H1 (cell line): ENCODE measurements around the gene PLEKHH3. TPM values are rescaled to one million over a fixed set of nuclear protein-coding genes. Genes with fewer than 3 reads are reported as not detected.

Experiments
- CTCF ChIA-PET: fragments of 300-600 bp; sonication (Branson Sonifier 250); formaldehyde crosslinking; loops from one replicate; lab custom pipeline; 2021; ENCODE audit not compliant: partially characterized antibody; lab: Charles Lee
- POLR2A ChIA-PET: fragments of 300-600 bp; sonication (Branson Sonifier 250); formaldehyde crosslinking; loops from one replicate; lab custom pipeline; 2021; ENCODE audit warnings: inconsistent platforms; ENCODE audit not compliant: partially characterized antibody; lab: Charles Lee
- DNase-seq, 2 experiments: peaks; one replicate each; pipeline versions ENCODE4 v3.0.0 to v3.0.0-alpha.2; 2010 to 2022; ENCODE audit warnings: low spot score in 2 of 2, low read depth in 1 of 2, mixed read lengths in 1 of 2
- FAIRE-seq: peaks from 2 replicates; lab custom pipeline; 2011; peaks lifted over from hg19 to GRCh38; lab: Jason Lieb, UNC
- H2AFZ ChIP-seq: 2 replicates; pipeline ENCODE4 v1.8.1; 2012; ENCODE audit warnings: low read length, inconsistent platforms
- H2AK5ac ChIP-seq: 2 replicates; pipeline ENCODE4 v1.6.1; 2013; ENCODE audit warnings: low read depth, low read length
- H2BK120ac ChIP-seq: replicated peaks from 2 replicates; pipeline ENCODE3; 2013; ENCODE audit warnings: low read depth, low read length, inconsistent platforms
- H2BK12ac ChIP-seq: 2 replicates; pipeline ENCODE4 v1.6.1; 2013; ENCODE audit warnings: low read depth, low read length
- H2BK15ac ChIP-seq: 2 replicates; pipeline ENCODE4 v1.6.1; 2013; ENCODE audit warnings: low read length
- H2BK20ac ChIP-seq: 2 replicates; pipeline ENCODE4 v1.6.1; 2013; ENCODE audit warnings: low read length
- H2BK5ac ChIP-seq: 2 replicates; pipeline ENCODE4 v1.6.1; 2013; ENCODE audit warnings: low read depth, low read length
- H3K14ac ChIP-seq: 2 replicates; pipeline ENCODE4 v1.6.1; 2013; ENCODE audit warnings: inconsistent platforms; ENCODE audit not compliant: insufficient read length
- H3K18ac ChIP-seq: 2 replicates; pipeline ENCODE4 v1.6.1; 2013; ENCODE audit warnings: low read length; ENCODE audit errors: extremely low read depth
- H3K23ac ChIP-seq: 2 replicates; pipeline ENCODE4 v1.6.1; 2013; ENCODE audit warnings: inconsistent platforms; ENCODE audit not compliant: insufficient read length
- H3K23me2 ChIP-seq: 2 replicates; pipeline ENCODE4 v1.6.1; 2013; ENCODE audit warnings: low read depth, low read length
- H3K27ac ChIP-seq: 2 replicates; pipeline ENCODE4 v1.6.1; 2011; ENCODE audit warnings: low read depth, low read length, inconsistent platforms
- H3K27me3 ChIP-seq, 4 experiments: replicated peaks in 1 of 4; 1 replicate in 1 of 4; 2 replicates in 3 of 4; pipeline versions ENCODE4 v1.6.1 to v1.8.1; 2011 to 2013; ENCODE audit warnings: low read length in 3 of 4, mild to moderate bottlenecking in 3 of 4, inconsistent platforms in 2 of 4, mixed read lengths in 2 of 4, moderate library complexity in 1 of 4; ENCODE audit not compliant: control insufficient read depth in 3 of 4, insufficient read depth in 3 of 4; ENCODE audit errors: extremely low read depth in 1 of 4
- H3K36me3 ChIP-seq, 4 experiments: 2 replicates each; pipeline versions ENCODE4 v1.6.1 to v1.8.1; 2011 to 2013; ENCODE audit warnings: mild to moderate bottlenecking in 4 of 4, low read length in 3 of 4, moderate library complexity in 2 of 4, control low read depth in 1 of 4, inconsistent platforms in 1 of 4; ENCODE audit not compliant: insufficient read depth in 4 of 4, control insufficient read depth in 2 of 4
- H3K4ac ChIP-seq: replicated peaks from 2 replicates; pipeline ENCODE3; 2013; ENCODE audit warnings: low read length, low read depth, mixed read lengths, inconsistent platforms; ENCODE audit not compliant: insufficient read length
- H3K4me1 ChIP-seq, 4 experiments: replicated peaks in 1 of 4; 1 replicate in 1 of 4; 2 replicates in 3 of 4; pipeline versions ENCODE4 v1.6.1 to v1.8.1; 2011 to 2013; ENCODE audit warnings: low read length in 3 of 4, inconsistent platforms in 2 of 4, mixed read lengths in 1 of 4; ENCODE audit not compliant: insufficient read depth in 4 of 4, control insufficient read depth in 3 of 4
- H3K4me2 ChIP-seq, 2 experiments: 2 replicates each; pipeline versions ENCODE4 v1.6.1 to v1.8.1; 2011 to 2013; ENCODE audit warnings: low read depth in 2 of 2, low read length in 2 of 2, control low read depth in 1 of 2, inconsistent platforms in 1 of 2, mild to moderate bottlenecking in 1 of 2; ENCODE audit not compliant: insufficient read depth in 1 of 2
- H3K4me3 ChIP-seq, 4 experiments: fragments of 200-600, 300-600 bp in 1 of 4; sonication (generic), shearing (Covaris generic), sonication (Bioruptor Twin) in 1 of 4; 2 replicates each; pipeline versions ENCODE4 v1.5.1 to v1.8.1; 2011 to 2016; ENCODE audit warnings: low read length in 4 of 4, low read depth in 3 of 4, control low read depth in 2 of 4, inconsistent platforms in 2 of 4, mild to moderate bottlenecking in 2 of 4, mixed read lengths in 1 of 4, moderate library complexity in 1 of 4; ENCODE audit not compliant: insufficient read depth in 2 of 4; ENCODE audit errors: extremely low read depth in 1 of 4
- H3K56ac ChIP-seq: replicated peaks from 2 replicates; pipeline ENCODE3; 2013; ENCODE audit warnings: low read depth, mild to moderate bottlenecking, mixed read lengths, low read length, inconsistent platforms; ENCODE audit not compliant: insufficient read length
- H3K79me1 ChIP-seq: 2 replicates; pipeline ENCODE4 v1.6.1; 2013; ENCODE audit warnings: low read depth, low read length, control low read depth
- H3K79me2 ChIP-seq, 2 experiments: 2 replicates each; pipeline versions ENCODE4 v1.6.1 to v1.8.1; 2012 to 2013; ENCODE audit warnings: low read length in 2 of 2, mild to moderate bottlenecking in 2 of 2, inconsistent platforms in 1 of 2; ENCODE audit not compliant: insufficient read depth in 2 of 2, control insufficient read depth in 1 of 2
- H3K9ac ChIP-seq, 4 experiments: replicated peaks in 1 of 4; 1 replicate in 1 of 4; 2 replicates in 3 of 4; pipeline versions ENCODE4 v1.6.1 to v1.8.1; 2011 to 2013; ENCODE audit warnings: low read depth in 3 of 4, low read length in 3 of 4, control low read depth in 2 of 4, mild to moderate bottlenecking in 2 of 4, moderate library complexity in 2 of 4, inconsistent platforms in 1 of 4; ENCODE audit errors: extremely low read depth in 1 of 4
- H3K9me3 ChIP-seq, 2 experiments: 2 replicates each; pipeline versions ENCODE4 v1.6.1 to v1.8.1; 2012 to 2013; ENCODE audit warnings: mild to moderate bottlenecking in 2 of 2, moderate library complexity in 2 of 2, control low read depth in 1 of 2, inconsistent platforms in 1 of 2, low read depth in 1 of 2, low read length in 1 of 2, mixed read lengths in 1 of 2; ENCODE audit not compliant: insufficient read depth in 2 of 2
- H4K20me1 ChIP-seq, 2 experiments: replicated peaks in 1 of 2; 2 replicates each; pipeline versions ENCODE3 to v1.8.1; 2011 to 2013; ENCODE audit warnings: inconsistent platforms in 2 of 2, low read length in 2 of 2, mild to moderate bottlenecking in 1 of 2; ENCODE audit not compliant: insufficient read depth in 2 of 2, control insufficient read depth in 1 of 2
- H4K5ac ChIP-seq: 2 replicates; pipeline ENCODE4 v1.6.1; 2013; ENCODE audit warnings: low read length, low read depth, mixed read lengths, inconsistent platforms; ENCODE audit not compliant: insufficient read length
- H4K8ac ChIP-seq: 2 replicates; pipeline ENCODE4 v1.8.0; 2013; ENCODE audit warnings: mild to moderate bottlenecking, moderate library complexity, low read length, inconsistent platforms; ENCODE audit not compliant: insufficient read depth; ENCODE audit errors: extremely low read depth
- H4K91ac ChIP-seq: replicated peaks from 2 replicates; pipeline ENCODE3; 2013; ENCODE audit warnings: low read length, mixed read lengths, inconsistent platforms; ENCODE audit not compliant: insufficient read length
- KDM4A ChIP-seq: IDR thresholded peaks from one replicate; pipeline ENCODE4 v1.7.1; 2012; ENCODE audit warnings: low read depth, mild to moderate bottlenecking, moderate library complexity, low read length, inconsistent platforms; ENCODE audit not compliant: severe bottlenecking
- SP1 ChIP-seq: IDR thresholded peaks from 2 replicates; pipeline ENCODE4 v1.6.1; 2011; ENCODE audit warnings: low read depth, low read length
- ZNF274 ChIP-seq: IDR thresholded peaks from 2 replicates; pipeline ENCODE4 v1.7.0; 2012; ENCODE audit warnings: low read length, borderline replicate concordance; ENCODE audit errors: extremely low read depth
- WGBS, 2 experiments: shearing (Covaris generic) in 1 of 2; methylation state at CpG; one replicate each; pipeline versions ENCODE4 v1.1.6 to v1.1.7; 2013 to 2015; ENCODE audit warnings: low lambda C conversion rate in 2 of 2, mixed read lengths in 2 of 2, inconsistent platforms in 1 of 2, low coverage in 1 of 2, missing lambda C conversion rate in 1 of 2; ENCODE audit not compliant: insufficient replicate concordance in 2 of 2, insufficient coverage in 1 of 2, insufficient read length in 1 of 2; ENCODE audit errors: extremely low coverage in 1 of 2, missing lambda C conversion rate in 1 of 2; 5-methylcytosine and 5-hydroxymethylcytosine counted together
- polyA plus RNA-seq, 7 experiments: library from polyadenylated mRNA; depleted of rRNA in 3 of 7; stranded (reverse) in 5 of 7; unstranded in 2 of 7; fragments of >200 nt in 5 of 7; fragments of 200-250 nt in 2 of 7; gene quantifications; 1 replicate in 5 of 7; 2 replicates in 1 of 7; 4 replicates in 1 of 7; pipeline versions ENCODE4 v1.2.1 to v1.2.3, GENCODE V29; 2011 to 2013; ENCODE audit warnings: missing spikeins in 2 of 7, mixed read lengths in 2 of 7
- total RNA-seq: library from RNA; stranded (reverse); fragmentation: NEBNext Ultra II Directional; extraction: Animal tissue kit (Norgen Biotek cat#: 25700); gene quantifications from 2 replicates; pipeline ENCODE4 v1.2.1, GENCODE V29; 2021

The PLEKHH3 gene
- total and polyA plus RNA-seq, 2 of the 8 experiments (the other 6 are each of a cell fraction or from before 2014, with no cell fraction given) = 11.1 to 13.5 TPM

- peaks cover 3 to 17% of the 10 kb centered on the region in 2 experiments for H4K20me1 ChIP-seq
- H3K4me3 ChIP-seq = peak overlapping the region; percentile 23 to 65 (median 30); a peak in 5 of 8 replicates
- H4K8ac ChIP-seq = peak overlapping the region; percentile 48; the same call in 1 of the 2 replicates
- H2BK5ac ChIP-seq = no peak overlapping the region; the same call in 1 of the 2 replicates
- no peak overlapping the region for H3K56ac ChIP-seq
- H2BK15ac ChIP-seq = no peak overlapping the region; the same call in 1 of the 2 replicates
- WGBS, 2 experiments = 28% methylated on average over 25 of the region's 28 CpGs; no CpG with 5 or more reads in 1 of the 2 experiments
- no peak overlapping the region; a peak in 1 of 7 replicates for H3K9ac ChIP-seq
- no peak overlapping the region for H3K27ac ChIP-seq
- H3K79me2 ChIP-seq = no peaks in the 10 kb centered on the region
- no peaks in the 10 kb centered on the region for H3K9me3 ChIP-seq
- FAIRE-seq (no peak), DNase-seq (no peak)
- no peak overlapping the region for H2BK20ac ChIP-seq
- H3K4me2 ChIP-seq = peak overlapping the region; percentile 69 to 96
- peaks cover 4 to 28% (median 5%) of the 10 kb centered on the region in 4 experiments; a peak in 5 of 8 replicates for H3K36me3 ChIP-seq
- no peak overlapping the region for H3K23ac ChIP-seq
- no peak overlapping the region for H2BK120ac ChIP-seq
- ChIA-PET POLR2A (interaction anchor here (1.0 to 16.6 kb wide), 8 partner anchors 3 to 273 kb away, joined by 3 to 239 read pairs (median 6); partner anchors contain the start of genes CCR10, PLEKHH3, PSMC3IP and TUBG2), CTCF (interaction anchor here (0.5 to 7.1 kb wide), 11 partner anchors 8 to 110 kb away, joined by 3 to 56 read pairs (median 7); partner anchors contain the start of genes CCR10, CNTNAP1, PSMC3IP and RETREG3)
- H4K5ac ChIP-seq = no peak overlapping the region
- H2BK12ac ChIP-seq = 0 out of 2 replicates have a peak overlapping the region, but pooled peaks have one; percentile 75
- peaks cover 0 to 52% (median 34%) of the 10 kb centered on the region in 4 experiments; a peak in 6 of 7 replicates for H3K4me1 ChIP-seq
- peak overlapping the region; percentile 20 for H4K91ac ChIP-seq
- peaks cover 2 to 45% (median 33%) of the 10 kb centered on the region in 4 experiments for H3K27me3 ChIP-seq
- H3K79me1 ChIP-seq = no peaks in the 10 kb centered on the region
- no peak overlapping the region for H2AK5ac ChIP-seq
- H2AFZ ChIP-seq = no peak overlapping the region
- H3K23me2 ChIP-seq = peaks cover 29% of the 10 kb centered on the region
- H3K14ac ChIP-seq = no peak overlapping the region
- H3K18ac ChIP-seq = peak overlapping the region; percentile 60; the same call in 1 of the 2 replicates
- TF ChIP-seq SP1 (no peak), KDM4A (peak; percentile 13), ZNF274 (no peak)
- H3K4ac ChIP-seq = no peak overlapping the region
These were observed 4.8 kb downstream of the PLEKHH3 start for GRCh38 chr17:42672038-42672437.
